Breast epithelium (tissue), 4 donors: Measurements from ENCODE around the gene AKAP7. TPM values are rescaled to one million over a fixed set of nuclear protein-coding genes. Genes with fewer than 3 reads are reported as not detected.

Experiments
- DNase-seq, 2 donors: peaks; one replicate each; pipeline ENCODE4 v3.0.0-alpha.2; 2019; ENCODE audit warnings: low spot score in 2 of 2
- H3K27ac ChIP-seq, 2 donors: fragments of 200-600 bp; sonication (generic) in 1 of 2; one replicate each; pipeline ENCODE4 v1.5.1; 2016 to 2019; ENCODE audit warnings: mild to moderate bottlenecking in 1 of 2
- H3K27me3 ChIP-seq, 2 donors: fragments of 200-600 bp; sonication (generic) in 1 of 2; one replicate each; pipeline versions ENCODE4 v1.5.1 to v1.6.0; 2017 to 2019; ENCODE audit warnings: control low read depth in 1 of 2, mild to moderate bottlenecking in 1 of 2
- H3K36me3 ChIP-seq: fragments of 200-600 bp; one replicate; pipeline ENCODE4 v1.5.1; 2019
- H3K4me1 ChIP-seq, 2 donors: fragments of 200-600 bp; sonication (generic); one replicate each; pipeline ENCODE4 v1.5.1; 2016 to 2019; ENCODE audit warnings: control low read depth in 1 of 2
- H3K4me3 ChIP-seq, 3 donors: fragments of 200-600 bp; sonication (generic); 1 replicate in 2 of 3; 2 replicates in 1 of 3; pipeline ENCODE4 v1.5.1; 2016 to 2019; ENCODE audit warnings: mild to moderate bottlenecking in 3 of 3, moderate library complexity in 2 of 3
- H3K9me3 ChIP-seq, 2 donors: fragments of 200-600 bp; sonication (generic) in 1 of 2; one replicate each; pipeline ENCODE4 v1.5.1; 2016 to 2019; ENCODE audit warnings: control low read depth in 1 of 2
- POLR2A ChIP-seq: fragments of 450-650 bp; IDR thresholded peaks from one replicate; pipeline ENCODE4 v1.6.1; 2016; ENCODE audit warnings: antibody characterized with exemption, mild to moderate bottlenecking, moderate library complexity
- POLR2AphosphoS5 ChIP-seq, 3 donors: sonication (generic); formaldehyde crosslinking; IDR thresholded peaks; one replicate each; pipeline ENCODE4 v1.6.1; 2017; ENCODE audit warnings: antibody characterized with exemption in 3 of 3
- intact Hi-C: fragments of 100-400 bp; cut with DNase I; formaldehyde crosslinking; loops from one replicate; pipeline ENCODE4 v1.15.1; 2023; ENCODE audit warnings: low total_unique reads
- total RNA-seq, 3 donors: library from RNA; depleted of rRNA; stranded (reverse); fragments of >200 nt; gene quantifications; one replicate each; pipeline ENCODE4 v1.1.0, GENCODE V29; 2016
- TF ChIP-seq, protein P1 (sequence below), 3 donors: fragments of 450-650 bp; IDR thresholded peaks; one replicate each; pipeline ENCODE4 v1.5.1; 2016 to 2017; ENCODE audit warnings: antibody characterized with exemption in 3 of 3, mild to moderate bottlenecking in 3 of 3, moderate library complexity in 3 of 3

Gene AKAP7
- total RNA-seq, 3 donors from 2014 or later, result 13.0 to 15.7 (median 14.4) TPM

DNA sequence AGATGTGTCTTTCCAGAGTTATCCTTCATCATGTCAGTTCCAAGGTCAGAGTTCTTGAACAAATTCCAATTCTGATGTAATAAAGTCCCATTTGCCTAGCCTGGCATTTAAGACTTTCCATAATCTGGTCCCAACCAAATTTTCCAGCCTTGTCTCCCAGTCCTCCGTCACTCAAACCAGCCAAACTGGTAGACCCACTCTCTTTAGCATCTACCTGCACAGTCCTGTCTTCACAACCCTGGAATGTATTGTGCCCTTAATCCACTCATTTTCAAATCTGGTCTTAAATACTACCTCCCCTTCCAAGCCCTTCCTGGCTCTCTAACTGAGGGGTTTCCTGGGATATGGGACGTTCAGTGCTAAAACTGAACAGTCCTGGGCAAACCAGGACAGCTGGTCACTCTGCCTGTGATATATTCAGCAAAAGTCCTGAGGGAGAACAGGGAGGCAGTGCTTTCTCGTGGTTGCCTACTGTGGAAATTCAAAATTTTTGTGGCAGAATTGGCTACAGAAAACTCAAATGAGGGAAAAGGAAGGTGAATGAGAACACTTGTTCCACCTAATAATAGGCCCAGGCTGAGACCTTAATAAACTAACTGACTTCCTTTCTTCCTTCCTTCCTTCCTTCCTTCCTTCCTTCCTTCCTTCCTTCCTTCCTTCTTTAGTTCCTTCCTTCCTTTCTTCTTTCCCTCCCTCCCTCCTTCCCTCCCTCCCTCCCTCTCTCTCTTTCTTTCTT lies 10.8 kb upstream of the AKAP7 start:
- Histone ChIP-seq H3K4me1 (no peaks in the 10 kb centered on the region), H3K9me3 (no peaks in the 10 kb centered on the region), H3K27me3 (no peaks in the 10 kb centered on the region), H3K27ac (no peak overlapping the region), H3K36me3 (no peaks in the 10 kb centered on the region), H3K4me3 (no peak overlapping the region)
- TF ChIP-seq, protein P1, sequence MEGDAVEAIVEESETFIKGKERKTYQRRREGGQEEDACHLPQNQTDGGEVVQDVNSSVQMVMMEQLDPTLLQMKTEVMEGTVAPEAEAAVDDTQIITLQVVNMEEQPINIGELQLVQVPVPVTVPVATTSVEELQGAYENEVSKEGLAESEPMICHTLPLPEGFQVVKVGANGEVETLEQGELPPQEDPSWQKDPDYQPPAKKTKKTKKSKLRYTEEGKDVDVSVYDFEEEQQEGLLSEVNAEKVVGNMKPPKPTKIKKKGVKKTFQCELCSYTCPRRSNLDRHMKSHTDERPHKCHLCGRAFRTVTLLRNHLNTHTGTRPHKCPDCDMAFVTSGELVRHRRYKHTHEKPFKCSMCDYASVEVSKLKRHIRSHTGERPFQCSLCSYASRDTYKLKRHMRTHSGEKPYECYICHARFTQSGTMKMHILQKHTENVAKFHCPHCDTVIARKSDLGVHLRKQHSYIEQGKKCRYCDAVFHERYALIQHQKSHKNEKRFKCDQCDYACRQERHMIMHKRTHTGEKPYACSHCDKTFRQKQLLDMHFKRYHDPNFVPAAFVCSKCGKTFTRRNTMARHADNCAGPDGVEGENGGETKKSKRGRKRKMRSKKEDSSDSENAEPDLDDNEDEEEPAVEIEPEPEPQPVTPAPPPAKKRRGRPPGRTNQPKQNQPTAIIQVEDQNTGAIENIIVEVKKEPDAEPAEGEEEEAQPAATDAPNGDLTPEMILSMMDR (IDR thresholded peaks at IDR 0.05), result no peak
- no peak for TF ChIP-seq POLR2A
- intact Hi-C loops, result no loop called here
- no peak for DNase-seq

DNA sequence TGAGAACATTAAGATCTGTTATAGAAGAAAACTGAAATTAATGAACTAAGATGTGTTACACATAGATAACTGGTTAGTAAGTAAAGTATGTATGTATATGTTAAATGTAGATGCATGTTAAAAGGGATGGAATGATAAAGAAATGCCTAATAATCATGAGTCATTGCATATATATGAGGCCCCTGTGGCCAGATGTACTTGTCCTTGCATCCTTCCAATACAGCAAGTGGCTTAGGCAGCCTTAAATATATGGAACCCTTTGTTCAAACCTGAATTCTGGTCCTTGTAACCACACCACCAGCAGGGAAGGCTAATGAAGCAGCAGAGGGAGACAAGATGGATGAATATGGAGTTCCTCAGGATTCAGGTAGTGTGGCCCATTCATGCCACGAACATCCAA lies 9.8 kb upstream of the AKAP7 start:
- Histone ChIP-seq H3K4me3 (no peak overlapping the region), H3K36me3 (no peaks in the 10 kb centered on the region), H3K27me3 (no peaks in the 10 kb centered on the region), H3K27ac (no peak overlapping the region), H3K9me3 (no peaks in the 10 kb centered on the region), H3K4me1 (no peaks in the 10 kb centered on the region)
- TF ChIP-seq, protein P1 (IDR thresholded peaks at IDR 0.05), result no peak
- TF ChIP-seq POLR2A, result no peak
- no peak for TF ChIP-seq POLR2AphosphoS5 (IDR thresholded peaks at IDR 0.05)
- intact Hi-C loops, result no loop called here
- no peak for DNase-seq

DNA sequence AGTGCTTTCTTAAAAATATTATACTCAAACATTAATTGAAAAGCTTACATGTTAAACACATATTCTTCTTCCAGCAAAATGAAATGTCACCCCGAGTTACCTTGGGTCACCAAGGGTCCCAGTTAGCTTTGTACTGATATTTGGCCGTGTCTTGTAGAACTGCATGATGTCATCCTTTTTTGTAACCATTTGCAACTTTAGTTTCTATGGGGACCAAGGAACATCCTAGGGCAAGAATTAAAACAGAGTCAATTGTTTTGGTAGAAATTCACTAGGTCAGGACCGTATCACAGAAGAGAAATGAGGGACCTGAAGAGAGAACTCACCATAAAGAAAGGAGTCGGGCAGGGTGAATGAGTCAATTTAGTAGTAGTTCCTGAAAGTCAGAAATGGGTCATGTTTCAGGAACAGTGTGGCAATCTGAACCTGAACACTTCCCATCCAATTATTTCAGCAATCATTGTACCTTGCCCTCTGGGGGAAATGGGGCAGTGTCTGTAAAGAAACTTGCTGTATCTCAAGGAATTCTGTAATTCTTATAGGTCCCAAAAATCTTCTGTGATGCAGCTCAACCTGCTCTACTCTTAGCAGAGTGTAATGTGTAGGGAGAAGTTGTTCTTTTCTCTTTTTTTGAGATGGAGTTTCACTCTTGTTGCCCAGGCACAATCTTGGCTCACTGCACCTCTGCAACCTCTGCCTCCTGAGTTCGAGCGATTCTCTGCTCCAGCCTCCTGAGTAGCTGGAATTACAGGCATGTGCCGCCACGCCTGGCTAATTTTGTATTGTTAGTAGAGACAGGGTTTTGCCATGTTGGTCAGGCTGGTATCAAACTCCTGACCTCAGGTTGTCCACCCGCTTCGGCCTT lies 5.3 kb upstream of the AKAP7 start:
- H3K4me1 ChIP-seq, result peaks cover 0 to 7% of the 10 kb centered on the region in 2 donors
- H3K27me3 ChIP-seq, result no peaks in the 10 kb centered on the region
- no peak for TF ChIP-seq POLR2AphosphoS5 (IDR thresholded peaks at IDR 0.05)
- no peak for TF ChIP-seq POLR2A
- TF ChIP-seq, protein P1 (IDR thresholded peaks at IDR 0.05), result no peak
- H3K4me3 ChIP-seq, result no peak overlapping the region
- intact Hi-C loops, result no loop called here
- no peak overlapping the region for H3K27ac ChIP-seq
- no peaks in the 10 kb centered on the region for H3K36me3 ChIP-seq
- DNase-seq, result no peak
- no peaks in the 10 kb centered on the region for H3K9me3 ChIP-seq

DNA sequence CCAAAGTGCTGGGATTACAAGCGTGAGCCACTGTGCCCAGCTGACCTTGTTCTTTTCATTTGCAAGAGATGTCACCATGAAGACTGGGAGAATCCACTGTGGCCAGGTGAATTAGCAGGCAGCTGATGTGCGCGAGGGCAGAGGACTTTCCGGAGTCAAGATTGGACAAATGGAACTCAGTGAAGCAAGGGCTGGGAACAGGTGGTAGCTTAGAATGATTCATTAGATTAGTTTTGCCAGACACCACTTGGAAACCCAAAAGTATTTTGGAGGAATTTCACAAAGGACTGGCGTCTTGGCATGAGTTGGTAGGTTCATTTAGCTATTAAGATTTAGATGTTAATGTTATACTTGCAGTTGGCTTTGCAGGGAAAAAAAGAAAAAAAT lies 4.7 kb upstream of the AKAP7 start:
- H3K4me3 ChIP-seq, result no peak overlapping the region
- no peak overlapping the region for H3K27ac ChIP-seq
- no peak for DNase-seq
- H3K9me3 ChIP-seq, result no peaks in the 10 kb centered on the region
- peaks cover 0 to 7% of the 10 kb centered on the region in 2 donors for H3K4me1 ChIP-seq
- no peak for TF ChIP-seq POLR2AphosphoS5 (IDR thresholded peaks at IDR 0.05)
- TF ChIP-seq, protein P1 (IDR thresholded peaks at IDR 0.05), result no peak
- no peak for TF ChIP-seq POLR2A
- intact Hi-C loops, result no loop called here
- H3K36me3 ChIP-seq, result no peaks in the 10 kb centered on the region
- H3K27me3 ChIP-seq, result no peaks in the 10 kb centered on the region

DNA sequence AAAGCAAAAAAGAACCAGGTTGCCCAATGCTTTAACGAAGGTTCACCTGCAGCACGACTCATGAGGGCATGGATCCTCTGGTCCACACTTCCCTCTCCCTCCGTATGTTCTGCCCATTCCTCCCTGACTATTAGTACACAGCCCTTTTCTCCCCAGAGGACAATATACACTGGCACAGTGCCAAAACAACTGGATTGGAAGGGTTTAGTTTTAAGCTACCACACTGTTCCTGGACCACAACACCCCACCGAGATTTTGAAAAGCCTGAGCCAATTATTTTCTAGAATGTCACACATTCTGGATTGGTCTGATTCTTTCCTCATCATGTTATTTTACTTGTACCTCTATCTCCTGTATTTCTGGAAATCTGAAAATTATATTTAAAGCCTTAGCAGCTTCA lies 2.9 kb upstream of the AKAP7 start:
- no peak for DNase-seq
- intact Hi-C loops, result no loop called here

More for the DNA sequence above, 2.9 kb upstream of the AKAP7 start:
- Histone ChIP-seq H3K27ac (no peak overlapping the region), H3K4me1 (peaks cover 0 to 7% of the 10 kb centered on the region in 2 donors), H3K36me3 (no peaks in the 10 kb centered on the region), H3K27me3 (no peaks in the 10 kb centered on the region), H3K9me3 (no peaks in the 10 kb centered on the region), H3K4me3 (no peak overlapping the region)
- TF ChIP-seq POLR2A (no peak), POLR2AphosphoS5 (IDR thresholded peaks at IDR 0.05) (no peak)
- TF ChIP-seq, protein P1 (IDR thresholded peaks at IDR 0.05), result no peak
